Ovary (tissue), 3 donors: Measurements from ENCODE around the gene NOTCH1.

Source experiments
- EP300 ChIP-seq: sonication (generic); formaldehyde crosslinking; IDR thresholded peaks from one replicate; pipeline ENCODE4 v1.6.1; 2017; ENCODE audit warnings: antibody characterized with exemption
- POLR2A ChIP-seq: fragments of 450-650 bp; IDR thresholded peaks from one replicate; pipeline ENCODE4 v1.6.1; 2017; ENCODE audit warnings: antibody characterized with exemption, mild to moderate bottlenecking, moderate library complexity
- TF ChIP-seq, protein P1 (sequence below), 3 donors: fragments of 450-650 bp in 2 of 3; fragments of 200-600 bp in 1 of 3; IDR thresholded peaks; one replicate each; pipeline versions ENCODE4 v1.5.1 to v1.8.0; 2016 to 2022; ENCODE audit warnings: antibody characterized with exemption in 3 of 3, mild to moderate bottlenecking in 1 of 3
- donor health status: DM: no; HTN: no; CAD: no.

DNA sequence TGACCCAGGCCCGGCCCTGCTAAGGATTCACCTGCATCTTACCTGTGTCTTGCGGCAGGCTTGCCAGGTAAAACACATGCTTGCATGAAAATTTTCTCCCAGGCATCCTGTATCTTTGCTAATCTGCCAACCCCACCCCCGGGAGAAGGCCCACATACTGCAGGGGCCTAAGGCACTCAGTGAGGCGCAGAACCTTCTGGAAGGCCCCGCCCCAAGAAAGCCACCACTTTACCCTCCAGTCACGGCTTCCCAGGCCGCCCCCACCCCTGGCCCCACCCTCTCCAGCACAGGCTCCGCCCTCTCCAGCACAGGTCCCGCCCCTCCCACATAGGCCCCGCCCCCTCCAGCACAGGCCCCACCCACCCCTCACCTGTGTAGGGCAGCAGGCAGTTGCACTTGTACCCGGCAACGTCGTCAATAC lies 33.2 kb downstream of the NOTCH1 start:
- TF ChIP-seq, protein P1, sequence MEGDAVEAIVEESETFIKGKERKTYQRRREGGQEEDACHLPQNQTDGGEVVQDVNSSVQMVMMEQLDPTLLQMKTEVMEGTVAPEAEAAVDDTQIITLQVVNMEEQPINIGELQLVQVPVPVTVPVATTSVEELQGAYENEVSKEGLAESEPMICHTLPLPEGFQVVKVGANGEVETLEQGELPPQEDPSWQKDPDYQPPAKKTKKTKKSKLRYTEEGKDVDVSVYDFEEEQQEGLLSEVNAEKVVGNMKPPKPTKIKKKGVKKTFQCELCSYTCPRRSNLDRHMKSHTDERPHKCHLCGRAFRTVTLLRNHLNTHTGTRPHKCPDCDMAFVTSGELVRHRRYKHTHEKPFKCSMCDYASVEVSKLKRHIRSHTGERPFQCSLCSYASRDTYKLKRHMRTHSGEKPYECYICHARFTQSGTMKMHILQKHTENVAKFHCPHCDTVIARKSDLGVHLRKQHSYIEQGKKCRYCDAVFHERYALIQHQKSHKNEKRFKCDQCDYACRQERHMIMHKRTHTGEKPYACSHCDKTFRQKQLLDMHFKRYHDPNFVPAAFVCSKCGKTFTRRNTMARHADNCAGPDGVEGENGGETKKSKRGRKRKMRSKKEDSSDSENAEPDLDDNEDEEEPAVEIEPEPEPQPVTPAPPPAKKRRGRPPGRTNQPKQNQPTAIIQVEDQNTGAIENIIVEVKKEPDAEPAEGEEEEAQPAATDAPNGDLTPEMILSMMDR (IDR thresholded peaks at IDR 0.05) = no peak
- TF ChIP-seq EP300 (no peak), POLR2A (no peak)
